Embryonic facial prominence (tissue), 1 donor: ENCODE data around the gene HRG.
"Not testable (repeated sequence)": the region's sequence is repeated elsewhere in the genome, so short reads cannot be mapped to it uniquely, and the experiment has no call there.

Experiments used
- DNase-seq: peaks from one replicate; pipeline ENCODE4 v3.0.0-alpha.2; 2016; ENCODE audit errors: extremely low spot score

Gene HRG

GRCh38 chr3:186679151-186679550 is 13.3 kb downstream of the HRG start:
- no peak for DNase-seq

GRCh38 chr3:186680869-186681268 is 15.1 kb downstream of the HRG start:
- no peak for DNase-seq

- no peak for DNase-seq
Measured at GRCh38 chr3:186682812-186683211, 17.0 kb downstream of the HRG start.

GRCh38 chr3:186683979-186684378 is 18.2 kb downstream of the HRG start:
- DNase-seq: no peak

- DNase-seq: not testable (repeated sequence)
Measured at GRCh38 chr3:186686475-186686874, 20.7 kb downstream of the HRG start.

GRCh38 chr3:186687120-186687651 is 21.4 kb downstream of the HRG start:
- DNase-seq: no peak

GRCh38 chr3:186690304-186690703 is 24.5 kb downstream of the HRG start:
- not testable (repeated sequence) for DNase-seq

- no peak for DNase-seq
Measured at GRCh38 chr3:186691676-186692075, 25.9 kb downstream of the HRG start.

- DNase-seq: no peak
Measured at GRCh38 chr3:186693843-186694242, 28.0 kb downstream of the HRG start.

GRCh38 chr3:186694288-186695032 is 28.6 kb downstream of the HRG start:
- no peak for DNase-seq

- DNase-seq: no peak
Measured at GRCh38 chr3:186696522-186696921, 30.7 kb downstream of the HRG start.

GRCh38 chr3:186697510-186697909 is 31.7 kb downstream of the HRG start:
- no peak for DNase-seq

GRCh38 chr3:186700267-186700666 is 34.5 kb downstream of the HRG start:
- DNase-seq: no peak

GRCh38 chr3:186702451-186702850 is 36.6 kb downstream of the HRG start:
- not testable (repeated sequence) for DNase-seq

GRCh38 chr3:186705882-186706780 is 40.3 kb downstream of the HRG start:
- no peak for DNase-seq

- DNase-seq: no peak
Measured at GRCh38 chr3:186708983-186709679, 43.3 kb downstream of the HRG start.

GRCh38 chr3:186710694-186711093 is 44.9 kb downstream of the HRG start:
- not testable (repeated sequence) for DNase-seq

GRCh38 chr3:186713499-186713898 is 47.7 kb downstream of the HRG start:
- DNase-seq: no peak

GRCh38 chr3:186717039-186717457 is 51.2 kb downstream of the HRG start, which contains the start of gene KNG1:
Gene KNG1 (plus strand): TSS chr3:186717359. CDS start chr3:186717543, 184 bp downstream.
- no peak for DNase-seq

- no peak for DNase-seq
Measured at GRCh38 chr3:186719945-186720739, 54.3 kb downstream of the HRG start.

GRCh38 chr3:186722457-186722856 is 56.6 kb downstream of the HRG start:
- no peak for DNase-seq
